Renal cortex interstitium (tissue), 15 donors: ENCODE measurements around the gene PPM1D. TPM values are rescaled to one million over a fixed set of nuclear protein-coding genes. Genes with fewer than 3 reads are reported as not detected.
"Not testable (repeated sequence)": the region's sequence is repeated elsewhere in the genome, so short reads cannot be mapped to it uniquely, and the experiment has no call there.

Experiments used
- DNase-seq, 11 donors: peaks; one replicate each; pipeline ENCODE4 v3.0.0-alpha.2; 2013; ENCODE audit warnings: low read depth in 9 of 11, low spot score in 4 of 11; ENCODE audit errors: extremely low read depth in 1 of 11
- long read RNA-seq, 16 experiments: transcript quantifications; one replicate each; lab custom pipeline, GENCODE V29; 2026
- polyA plus RNA-seq, 3 donors: library from polyadenylated mRNA; unstranded; fragments of 120-200 nt; gene quantifications; one replicate each; pipeline ENCODE4 v1.2.1, GENCODE V29; 2013; ENCODE audit not compliant: insufficient read length in 3 of 3

The PPM1D gene
- 10 to 100 TPM; 20.3 to 24.9 (median 21.4) TPM for polyA plus RNA-seq
- long read RNA-seq, donor 1, full-length matches to known transcripts, result 4 of 9 reads
- long read RNA-seq, donor 1, partial matches to known transcripts, result 5 of 9 reads
- long read RNA-seq, donor 1, other reads (novel, unspliced or antisense), result 0 of 9 reads
- long read RNA-seq, donor 2, full-length matches to known transcripts, result 5 of 5 reads
- long read RNA-seq, donor 2, partial matches to known transcripts, result 0 of 5 reads
- long read RNA-seq, donor 2, other reads (novel, unspliced or antisense), result 0 of 5 reads
- long read RNA-seq, donor 3, full-length matches to known transcripts, result 8 of 8 reads
- long read RNA-seq, donor 3, partial matches to known transcripts, result 0 of 8 reads
- long read RNA-seq, donor 3, other reads (novel, unspliced or antisense), result 0 of 8 reads
- long read RNA-seq, donor 4, full-length matches to known transcripts, result 7 of 7 reads
- long read RNA-seq, donor 4, partial matches to known transcripts, result 0 of 7 reads
- long read RNA-seq, donor 4, other reads (novel, unspliced or antisense), result 0 of 7 reads
- long read RNA-seq, donor 5, result 0 reads
- long read RNA-seq, donor 6, full-length matches to known transcripts, result 9 of 9 reads
- long read RNA-seq, donor 6, partial matches to known transcripts, result 0 of 9 reads
- long read RNA-seq, donor 6, other reads (novel, unspliced or antisense), result 0 of 9 reads
- long read RNA-seq, donor 7, full-length matches to known transcripts, result 3 of 3 reads
- long read RNA-seq, donor 7, partial matches to known transcripts, result 0 of 3 reads
- long read RNA-seq, donor 7, other reads (novel, unspliced or antisense), result 0 of 3 reads
- long read RNA-seq, donor 8, result 0 reads
- long read RNA-seq, donor 9, full-length matches to known transcripts, result 9 of 9 reads
- long read RNA-seq, donor 9, partial matches to known transcripts, result 0 of 9 reads
- long read RNA-seq, donor 9, other reads (novel, unspliced or antisense), result 0 of 9 reads
- long read RNA-seq, donor 10, full-length matches to known transcripts, result 6 of 21 reads
- long read RNA-seq, donor 10, partial matches to known transcripts, result 15 of 21 reads
- long read RNA-seq, donor 10, other reads (novel, unspliced or antisense), result 0 of 21 reads
- long read RNA-seq, donor 11, full-length matches to known transcripts, result 5 of 5 reads
- long read RNA-seq, donor 11, partial matches to known transcripts, result 0 of 5 reads
- long read RNA-seq, donor 11, other reads (novel, unspliced or antisense), result 0 of 5 reads
- long read RNA-seq, donor 12, full-length matches to known transcripts, result 2 of 2 reads
- long read RNA-seq, donor 12, partial matches to known transcripts, result 0 of 2 reads
- long read RNA-seq, donor 12, other reads (novel, unspliced or antisense), result 0 of 2 reads
- long read RNA-seq, donor 13, result 0 reads
- long read RNA-seq, donor 14, full-length matches to known transcripts, result 8 of 8 reads
- long read RNA-seq, donor 14, partial matches to known transcripts, result 0 of 8 reads
- long read RNA-seq, donor 14, other reads (novel, unspliced or antisense), result 0 of 8 reads
- long read RNA-seq, donor 15, full-length matches to known transcripts, result 3 of 3 reads
- long read RNA-seq, donor 15, partial matches to known transcripts, result 0 of 3 reads
- long read RNA-seq, donor 15, other reads (novel, unspliced or antisense), result 0 of 3 reads
- long read RNA-seq, donor 16, full-length matches to known transcripts, result 20 of 20 reads
- long read RNA-seq, donor 16, partial matches to known transcripts, result 0 of 20 reads
- long read RNA-seq, donor 16, other reads (novel, unspliced or antisense), result 0 of 20 reads

GRCh38 chr17:60599620-60600489 lies at the start of gene PPM1D:
Gene PPM1D, plus strand, starts transcription at chr17:60600193. Its CDS starts 222 bp downstream, at chr17:60600415.
- peak; percentile 97 to 100 (median 99) for DNase-seq

- DNase-seq, result not testable (repeated sequence)
Measured at GRCh38 chr17:60552255-60552654, 47.7 kb upstream of the PPM1D start.

GRCh38 chr17:60554377-60554788 lies 45.6 kb upstream of the PPM1D start:
- DNase-seq, result no peak

- DNase-seq, result no peak
Measured at GRCh38 chr17:60555786-60556185, 44.2 kb upstream of the PPM1D start.

GRCh38 chr17:60557805-60558204 lies 42.2 kb upstream of the PPM1D start:
- DNase-seq, result no peak

GRCh38 chr17:60559659-60559994 lies 40.4 kb upstream of the PPM1D start:
- no peak for DNase-seq

GRCh38 chr17:60559995-60560859 lies 39.8 kb upstream of the PPM1D start:
- no peak for DNase-seq

GRCh38 chr17:60560860-60561257 lies 39.1 kb upstream of the PPM1D start:
- DNase-seq, result no peak

- DNase-seq, result no peak
Measured at GRCh38 chr17:60562421-60562820, 37.6 kb upstream of the PPM1D start.

GRCh38 chr17:60563743-60564142 lies 36.2 kb upstream of the PPM1D start:
- DNase-seq, result no peak

GRCh38 chr17:60565233-60565632 lies 34.8 kb upstream of the PPM1D start:
- no peak for DNase-seq

- peak in 1 of 11 donors; percentile 20 for DNase-seq
Measured at GRCh38 chr17:60573236-60574051, 26.5 kb upstream of the PPM1D start.

GRCh38 chr17:60577147-60577915 lies 22.7 kb upstream of the PPM1D start:
- peak in 1 of 11 donors; percentile 15 for DNase-seq

- DNase-seq, result no peak
Measured at GRCh38 chr17:60579090-60579489, 20.9 kb upstream of the PPM1D start.

GRCh38 chr17:60579551-60579950 lies 20.4 kb upstream of the PPM1D start:
- DNase-seq, result no peak
